Left forelimb (tissue), 1 donor: Measurements from ENCODE around the gene TJP3.

Source experiments
- DNase-seq: peaks from one replicate; pipeline ENCODE4 v3.0.0-alpha.2; 2018; ENCODE audit warnings: low spot score

Gene TJP3

DNA sequence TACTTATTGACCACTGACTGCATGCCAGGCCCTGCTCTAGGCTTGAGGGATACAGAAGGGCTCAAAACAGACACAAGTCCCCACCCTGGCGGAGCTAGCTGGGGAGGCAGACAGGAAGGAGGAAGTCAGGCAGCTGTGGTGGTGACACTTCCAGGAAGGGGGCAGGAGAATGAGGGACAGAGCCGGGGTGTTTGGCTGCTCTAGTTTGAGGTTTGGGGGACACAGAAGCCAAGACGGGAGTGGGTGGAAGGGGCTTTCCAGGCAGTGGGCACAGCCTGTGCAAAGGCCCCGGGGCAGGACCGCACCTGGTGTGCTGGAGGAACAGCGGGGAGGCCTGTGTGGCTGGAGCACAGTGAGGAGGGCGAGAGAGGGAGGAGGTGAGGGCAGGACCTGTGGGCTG, 58.3 kb downstream of the TJP3 start:
- no peak for DNase-seq

DNA sequence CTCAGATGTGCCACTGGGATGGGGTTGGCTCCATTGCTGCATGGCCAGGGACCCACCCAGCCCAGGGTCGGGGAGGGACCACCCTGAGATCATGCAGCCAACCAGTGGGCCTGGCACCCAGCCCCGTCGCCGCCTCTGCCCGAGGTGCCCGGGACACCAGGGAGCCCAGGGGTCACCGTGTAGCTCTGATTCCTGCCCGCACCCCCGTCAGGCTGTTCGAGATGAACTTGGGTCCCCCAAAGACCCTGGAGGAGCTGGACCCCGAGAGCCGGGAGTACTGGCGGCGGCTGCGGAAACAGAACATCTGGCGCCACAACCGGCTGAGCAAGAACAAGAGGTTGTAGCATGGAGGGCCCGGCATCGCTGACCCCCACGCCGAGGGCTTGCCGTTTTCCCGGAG, 58.9 kb downstream of the TJP3 start:
- no peak for DNase-seq

DNA sequence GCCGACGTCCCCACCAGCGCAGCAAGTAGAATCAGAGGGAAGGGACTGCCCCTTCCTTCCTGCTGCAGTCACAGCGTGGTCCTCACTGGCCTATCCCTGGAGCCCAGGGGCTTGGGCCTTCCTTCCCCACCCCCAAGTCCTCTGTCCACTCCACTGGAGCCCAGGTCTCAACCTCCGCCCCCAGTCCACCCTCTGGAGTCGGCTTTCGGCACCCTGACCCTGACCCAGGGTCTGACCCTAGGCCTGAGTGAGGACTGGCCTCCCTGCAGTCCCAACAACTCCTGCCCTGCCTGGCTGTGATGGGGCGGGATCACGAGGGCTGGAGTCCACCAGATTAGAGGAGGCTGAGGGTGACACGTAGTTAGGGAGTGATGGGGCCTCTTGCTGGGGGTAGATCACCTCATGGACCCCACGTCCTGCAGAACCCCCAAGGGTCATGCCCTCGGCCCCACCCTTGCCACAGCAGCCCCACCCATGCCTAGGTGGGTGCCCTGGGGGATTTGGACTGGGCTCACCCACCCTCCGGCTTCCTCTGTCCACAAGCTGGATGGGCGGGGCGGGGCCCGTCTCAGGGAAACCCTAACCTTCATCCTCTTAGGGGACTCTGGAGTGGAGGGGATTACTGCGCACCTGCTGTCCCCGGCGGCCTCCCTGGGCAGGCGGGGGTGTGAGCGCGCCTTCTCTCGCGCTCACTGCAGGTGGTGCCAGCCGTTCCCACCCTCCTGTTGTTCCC, 60.0 kb downstream of the TJP3 start:
- DNase-seq: no peak

DNA sequence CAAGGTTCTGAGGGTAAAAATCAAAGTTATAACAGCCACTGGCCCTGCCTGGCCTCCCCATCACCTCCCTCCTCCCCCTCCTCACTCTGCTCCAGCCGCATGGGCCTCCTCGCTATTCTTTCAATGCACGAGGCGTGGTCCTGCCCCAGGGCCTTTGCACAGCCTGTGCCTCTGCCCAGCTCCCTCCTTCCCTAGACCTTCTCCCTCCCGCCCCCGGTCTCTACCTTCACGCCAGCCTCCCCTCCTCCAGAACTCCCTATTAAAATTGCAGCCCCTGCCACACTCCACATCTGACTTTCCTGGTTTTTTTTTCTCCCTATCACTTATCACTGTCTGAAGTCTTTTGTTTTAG, 60.5 kb downstream of the TJP3 start:
- DNase-seq: no peak

DNA sequence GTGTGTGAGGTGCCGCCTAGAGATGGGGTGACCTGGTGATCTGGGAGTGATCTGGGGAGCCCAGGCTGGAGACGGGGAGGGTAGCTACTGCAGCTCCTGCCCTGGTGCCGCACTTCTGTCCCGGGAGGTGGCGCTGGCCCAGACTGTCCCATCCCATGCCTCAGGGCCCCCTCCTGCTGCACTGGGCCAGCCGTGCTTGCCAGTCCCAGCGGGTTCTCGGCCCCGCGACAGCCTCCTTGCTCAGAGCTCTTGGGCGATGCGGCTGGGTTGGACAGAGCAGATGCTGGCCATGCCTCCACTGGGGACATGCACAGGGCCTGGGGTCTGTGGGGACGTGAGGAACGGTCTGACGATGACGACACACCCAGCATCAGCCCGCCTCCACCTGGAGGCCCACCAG, 61.3 kb downstream of the TJP3 start:
- no peak for DNase-seq

DNA sequence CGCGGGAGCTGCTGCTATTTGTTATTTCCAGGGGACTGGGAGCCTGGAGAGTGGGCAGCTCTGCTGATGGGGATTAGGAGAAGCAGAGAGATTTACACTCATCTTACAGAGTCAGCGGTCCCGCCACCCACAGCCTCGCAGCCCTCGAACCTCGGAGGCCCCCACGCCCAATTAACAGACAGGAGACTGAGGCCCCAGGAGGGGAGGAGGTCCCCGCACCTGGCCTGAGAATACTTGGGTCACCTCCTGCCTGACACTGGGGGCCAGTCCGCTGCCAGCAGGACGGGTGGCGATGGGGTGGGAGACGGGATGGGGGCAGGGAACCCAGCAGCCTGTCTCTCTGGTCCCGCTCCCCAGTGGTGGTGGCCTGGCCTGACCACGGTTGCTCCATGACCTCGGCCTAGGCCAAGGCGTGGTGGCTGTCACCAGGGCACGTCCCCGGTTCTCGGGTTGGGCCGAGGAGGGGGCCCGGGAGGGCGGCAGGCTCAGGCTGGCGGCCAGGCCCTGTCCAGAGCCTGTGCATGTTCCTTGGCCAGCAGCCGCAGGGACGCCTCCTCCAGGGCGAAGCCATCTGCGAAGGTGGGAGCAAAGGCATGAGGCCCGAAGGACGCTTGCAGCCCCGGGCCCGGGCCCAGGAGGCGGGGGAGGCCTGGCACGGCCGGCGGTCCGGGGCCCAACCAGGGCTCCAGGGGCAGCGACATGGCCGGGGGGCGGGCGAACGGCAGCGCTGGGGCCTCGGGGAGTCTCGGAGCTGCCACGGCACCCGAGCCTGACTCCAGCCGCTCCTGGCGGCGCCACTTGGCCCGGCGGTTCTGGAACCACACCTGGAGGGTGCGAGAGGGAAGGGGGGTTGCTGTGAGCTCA, 62.2 kb downstream of the TJP3 start:
- DNase-seq: no peak

DNA sequence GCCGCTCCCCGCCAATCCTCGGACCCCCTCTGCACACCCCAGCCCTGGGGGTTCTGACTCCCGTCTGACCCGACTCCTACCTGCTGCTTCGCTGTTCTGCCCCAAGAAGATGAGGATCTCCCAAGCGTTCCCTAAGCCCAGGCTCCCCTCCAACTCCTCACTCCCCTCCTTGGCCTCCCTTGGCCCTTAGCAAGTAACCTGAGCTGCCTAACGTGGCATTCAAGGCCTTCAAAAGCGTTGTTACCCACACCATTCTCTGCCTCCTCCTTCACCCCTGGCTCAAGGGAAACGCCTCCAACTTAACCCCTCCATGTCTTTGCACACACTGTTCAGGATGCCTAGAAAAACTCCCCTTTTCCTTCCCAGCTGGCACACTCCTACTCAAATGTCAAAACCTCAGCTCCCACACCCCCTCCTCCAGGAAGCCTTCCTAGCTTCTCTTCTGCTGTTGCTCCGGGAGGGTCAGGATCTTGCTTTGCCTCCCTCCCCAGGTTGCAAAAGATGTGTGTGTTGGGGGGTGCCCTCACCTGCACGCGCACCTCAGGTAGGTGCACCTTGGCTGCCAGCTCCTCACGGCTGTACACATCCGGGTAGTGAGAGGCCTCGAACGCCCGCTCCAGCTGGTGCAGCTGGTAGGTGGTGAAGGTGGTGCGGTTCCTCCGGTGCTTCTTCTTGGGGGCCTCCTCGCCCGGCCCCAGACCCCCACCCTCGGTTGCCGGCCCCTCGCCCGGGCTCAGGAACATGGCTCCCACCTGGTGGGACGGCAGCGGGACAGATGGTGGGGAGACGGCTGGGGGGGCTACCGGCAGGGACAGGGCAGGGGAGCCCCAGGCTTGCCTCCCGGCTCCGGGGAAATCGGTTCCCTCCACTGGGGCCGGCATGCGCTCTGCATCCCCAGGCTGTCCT, 63.1 kb downstream of the TJP3 start:
- no peak for DNase-seq

DNA sequence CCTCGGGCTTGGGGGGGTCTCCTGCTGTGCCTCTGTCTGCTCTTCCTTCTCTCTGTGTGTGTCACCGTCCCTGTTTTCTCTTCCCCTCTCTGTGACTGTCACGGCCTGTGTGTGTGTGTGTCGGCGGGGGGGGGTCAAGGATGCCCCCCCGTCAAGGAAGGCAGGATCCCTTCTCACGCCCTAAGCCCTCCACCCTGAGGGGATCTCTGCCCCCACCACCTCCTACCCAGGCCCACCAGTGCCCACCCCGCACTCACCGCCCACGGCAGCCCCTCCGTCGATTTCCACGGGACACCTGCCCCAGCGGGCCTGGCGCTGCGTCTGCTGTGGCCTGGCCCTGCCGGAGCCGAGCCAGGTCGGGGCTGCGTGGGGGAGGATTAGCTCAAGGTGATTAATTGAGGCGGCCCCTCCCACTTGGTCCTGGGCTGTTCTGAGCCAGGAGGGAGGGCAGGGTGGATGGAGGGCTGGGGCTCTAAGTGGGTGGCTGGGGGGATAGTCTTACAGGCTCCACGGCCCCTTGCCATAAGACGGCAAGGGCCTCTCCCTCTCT, 63.8 kb downstream of the TJP3 start, which contains the start of gene RAX2:
Gene RAX2, minus strand, starts transcription at position 323 of the 550 bp plus-strand sequence. CDS start 486 bp downstream, outside the sequence.
- no peak for DNase-seq

DNA sequence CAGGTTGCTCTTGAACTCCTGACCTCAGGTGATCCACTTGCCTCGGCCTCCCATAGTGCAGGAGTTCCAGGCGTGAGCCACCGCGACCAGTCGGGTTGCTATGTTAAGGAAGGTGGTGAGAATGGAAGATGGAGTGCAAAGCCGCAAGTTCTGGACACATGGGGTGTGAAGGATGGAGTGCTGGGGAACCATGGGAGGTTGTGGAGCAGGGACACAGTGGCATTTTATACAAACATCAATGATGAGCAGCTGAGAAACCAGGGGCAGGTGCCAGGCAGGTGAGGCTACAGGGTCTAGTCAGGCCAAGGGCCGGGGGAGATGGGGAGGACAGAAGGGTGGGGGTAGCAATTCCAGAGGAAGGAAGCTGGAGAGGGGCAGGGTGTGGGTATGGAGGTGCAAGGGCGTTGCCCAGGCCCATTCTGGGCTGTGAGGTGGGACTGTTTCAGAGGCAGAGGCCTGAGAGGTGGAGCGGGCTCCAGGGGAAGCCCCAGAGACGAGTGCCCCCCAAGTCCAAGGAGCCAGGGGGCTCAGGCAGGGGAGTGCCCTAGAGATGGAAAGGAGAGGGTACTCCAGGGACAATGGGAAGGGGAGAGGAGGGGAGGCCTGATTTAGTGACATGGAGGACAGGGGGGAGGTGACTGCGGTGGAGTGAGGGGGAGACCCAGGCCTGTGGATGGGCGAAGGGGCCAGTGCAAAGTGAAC, 65.8 kb downstream of the TJP3 start:
- DNase-seq: no peak

DNA sequence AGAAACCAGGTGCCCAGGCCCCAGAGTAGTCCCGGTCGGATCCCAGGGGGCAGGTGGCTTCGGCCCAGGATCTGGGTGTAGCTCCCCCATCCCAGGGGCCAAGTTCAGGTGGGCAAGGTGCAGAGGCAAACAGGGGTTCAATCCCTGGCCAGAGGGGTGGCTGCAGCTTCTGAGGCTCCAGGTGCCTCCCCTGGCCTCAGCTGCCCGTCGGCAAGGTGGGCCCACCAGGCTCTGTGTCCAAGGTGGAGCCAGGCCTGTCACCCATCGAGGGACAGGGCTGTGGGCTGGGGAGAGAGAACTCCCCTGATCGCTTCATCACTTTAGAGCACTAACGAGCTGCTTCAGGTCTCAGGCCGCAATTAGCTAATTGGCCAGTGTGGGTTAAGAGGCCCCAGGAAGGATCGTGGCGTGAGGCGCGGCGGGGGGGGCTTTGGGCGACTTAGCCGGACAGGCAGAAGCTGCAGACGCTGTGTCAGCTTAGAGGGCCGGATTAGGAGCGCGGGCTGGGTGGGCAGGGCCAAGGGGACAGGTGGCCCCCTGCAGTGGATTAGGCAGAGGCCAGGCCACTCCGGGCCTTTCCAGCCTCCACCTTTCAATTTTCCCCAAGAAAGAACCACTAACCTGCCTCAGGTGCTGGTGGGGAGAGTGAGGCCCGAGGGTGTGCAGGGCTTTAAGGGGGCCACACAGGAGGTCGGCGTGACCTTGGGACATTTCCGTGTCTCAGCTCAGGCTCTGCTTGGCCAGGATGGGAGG, 66.6 kb downstream of the TJP3 start:
- DNase-seq: no peak

DNA sequence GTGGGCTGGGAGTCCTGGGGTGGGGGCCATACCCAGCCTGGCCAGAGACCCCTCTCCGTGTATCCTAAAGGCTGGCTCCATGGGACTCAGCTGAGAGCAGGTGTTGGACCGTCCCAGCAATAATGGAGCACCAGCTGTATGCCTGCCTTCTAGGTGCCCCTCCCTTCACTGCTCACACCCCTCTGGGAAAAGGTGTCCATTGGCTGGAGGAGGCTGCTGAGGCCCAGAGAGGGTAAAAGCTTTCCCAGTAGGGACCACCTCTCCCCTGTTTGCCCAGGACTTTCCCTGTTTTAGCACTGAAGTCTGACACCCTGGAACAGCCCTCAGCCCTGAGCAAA, 67.2 kb downstream of the TJP3 start:
- no peak for DNase-seq

DNA sequence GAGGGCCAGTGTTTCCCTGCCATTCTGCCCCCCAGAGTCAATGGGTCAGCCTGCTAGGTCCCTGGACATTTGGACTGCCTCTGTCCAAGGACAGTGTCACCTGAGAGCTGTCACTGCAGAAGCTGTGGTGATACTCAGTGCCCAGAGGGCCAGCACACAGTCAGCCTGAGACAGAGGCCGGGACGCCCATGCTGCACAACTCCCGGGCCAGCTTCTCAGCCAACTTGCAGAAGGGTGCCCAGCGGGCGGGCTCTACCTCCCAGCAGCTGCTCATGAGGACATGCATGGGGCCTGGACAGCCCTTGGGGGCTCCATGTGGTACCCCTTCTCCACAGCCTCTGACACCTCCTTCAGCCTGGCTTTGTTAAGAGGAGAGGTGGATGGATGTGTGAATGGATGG, 67.6 kb downstream of the TJP3 start:
- no peak for DNase-seq

DNA sequence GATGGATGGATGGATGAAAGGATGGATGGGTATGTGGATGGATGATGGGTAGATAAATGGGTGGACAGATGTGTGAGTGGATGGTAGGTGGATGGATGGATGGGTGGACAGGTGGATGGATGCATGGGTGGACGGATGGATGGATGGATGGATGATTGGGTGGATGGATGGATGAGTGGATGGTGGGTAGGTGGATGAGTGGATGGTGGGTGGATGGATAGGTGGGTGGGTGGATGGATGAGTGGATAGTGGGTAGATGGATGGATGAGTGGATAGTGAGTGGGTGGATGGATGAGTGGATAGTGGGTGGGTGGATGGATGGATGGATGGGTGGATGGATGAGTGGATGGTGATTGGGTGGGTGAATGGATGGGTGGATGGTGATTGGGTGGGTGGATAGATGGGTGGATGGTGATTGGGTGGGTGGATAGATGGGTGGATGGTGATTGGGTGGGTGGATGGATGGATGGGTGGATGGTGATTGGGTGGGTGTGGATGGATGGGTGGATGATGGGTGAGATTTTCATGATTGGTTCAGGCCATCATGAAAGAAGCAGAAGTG, 68.4 kb downstream of the TJP3 start:
- DNase-seq: no peak

DNA sequence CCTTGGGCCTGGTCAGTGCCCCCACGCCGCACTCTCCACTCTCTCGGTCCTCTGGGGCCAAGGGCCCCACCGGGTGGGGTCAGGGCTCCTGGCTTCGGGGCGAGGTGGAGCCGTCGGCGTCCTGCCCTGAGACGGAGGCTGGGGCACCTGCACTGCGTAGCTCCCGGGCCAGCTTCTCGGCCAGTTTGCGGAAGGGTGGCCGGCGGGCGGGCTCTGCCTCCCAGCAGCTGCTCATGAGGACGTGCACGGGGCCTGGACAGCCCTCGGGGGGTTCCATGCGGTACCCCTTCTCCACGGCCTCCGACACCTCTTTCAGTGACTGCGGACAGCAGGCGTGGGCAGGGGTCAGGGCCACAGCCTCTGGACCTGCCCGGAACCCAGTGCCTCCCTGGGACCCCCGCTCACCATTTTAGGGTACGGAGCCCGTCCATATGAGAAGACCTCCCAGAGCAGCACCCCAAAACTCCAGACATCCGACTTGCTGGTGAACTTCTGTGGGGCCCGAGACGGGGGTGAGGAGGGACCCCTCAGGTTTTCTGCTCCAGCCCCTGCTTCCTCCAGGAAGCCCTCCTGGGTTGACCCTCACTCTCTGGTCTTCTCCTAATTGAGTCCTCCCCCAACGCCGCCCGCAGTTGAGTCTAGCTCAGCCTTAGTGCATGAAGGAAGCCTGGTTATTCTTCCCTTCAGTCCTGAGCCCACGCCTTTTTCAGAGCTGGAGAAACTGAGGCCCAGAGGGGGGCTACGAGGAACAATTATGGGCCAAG, 70.1 kb downstream of the TJP3 start:
- DNase-seq: no peak

DNA sequence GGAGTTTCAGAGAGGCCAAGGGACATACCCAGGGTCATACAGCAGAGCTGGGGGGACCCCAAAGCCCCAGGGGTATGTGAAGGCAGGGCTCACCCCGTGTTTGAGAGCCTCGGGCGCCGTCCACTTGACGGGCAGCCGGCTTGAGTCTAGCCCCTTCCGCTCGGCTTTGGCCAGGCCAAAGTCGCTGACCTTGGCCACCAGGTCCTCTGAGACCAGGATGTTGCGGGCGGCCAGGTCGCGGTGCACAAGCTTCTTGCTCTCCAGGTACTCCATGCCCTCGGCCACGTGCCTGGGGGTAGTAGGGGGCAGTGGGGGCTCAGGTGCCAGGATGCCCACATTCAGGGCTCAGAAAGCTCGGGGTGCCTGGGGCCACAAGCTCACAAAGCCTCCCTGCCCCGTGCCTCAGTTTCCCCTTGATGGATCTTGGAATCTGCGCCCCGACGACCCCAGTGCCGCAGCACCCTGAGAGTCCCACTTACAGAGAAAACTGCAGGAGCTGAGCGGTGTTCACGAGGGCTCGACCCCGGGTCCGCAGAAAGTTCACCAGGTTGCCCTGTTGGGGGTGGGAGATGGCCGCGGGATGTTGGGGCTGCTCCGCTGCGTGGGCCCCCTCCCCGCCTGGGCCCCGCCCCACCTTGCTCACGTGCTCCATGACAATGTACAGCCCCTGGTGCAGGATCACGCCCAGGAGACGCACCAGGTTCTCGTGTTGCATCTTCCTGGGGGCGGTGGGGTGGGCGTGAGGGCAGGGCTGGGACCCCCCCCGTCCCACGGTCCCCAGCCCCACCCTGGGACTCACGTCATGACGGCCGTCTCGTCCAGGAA, 70.9 kb downstream of the TJP3 start:
- DNase-seq: no peak

DNA sequence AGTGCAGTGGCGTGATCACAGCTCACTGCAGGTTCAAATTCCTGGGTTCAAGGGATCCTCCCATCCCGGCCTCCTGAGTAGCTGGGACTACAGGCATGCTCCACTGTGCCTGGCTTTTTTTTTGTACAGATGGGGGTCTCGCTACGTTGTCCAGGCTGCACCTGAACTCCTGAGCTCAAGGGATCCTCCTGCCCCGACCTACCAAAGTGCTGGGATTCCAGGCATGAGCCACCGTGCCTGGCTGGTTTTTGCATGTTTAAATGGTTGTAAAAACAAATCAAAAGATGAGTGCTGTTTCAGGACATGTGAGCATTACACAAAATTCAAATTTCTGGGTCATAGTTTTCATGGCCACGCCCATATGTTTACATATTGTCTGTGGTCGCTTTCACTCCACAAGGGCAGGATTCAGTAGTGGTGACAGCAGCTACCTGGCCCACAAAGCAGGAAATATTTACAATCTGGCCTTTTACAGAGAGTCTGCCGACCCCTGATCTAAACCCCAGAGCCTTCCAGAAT, 72.7 kb downstream of the TJP3 start:
- no peak for DNase-seq

DNA sequence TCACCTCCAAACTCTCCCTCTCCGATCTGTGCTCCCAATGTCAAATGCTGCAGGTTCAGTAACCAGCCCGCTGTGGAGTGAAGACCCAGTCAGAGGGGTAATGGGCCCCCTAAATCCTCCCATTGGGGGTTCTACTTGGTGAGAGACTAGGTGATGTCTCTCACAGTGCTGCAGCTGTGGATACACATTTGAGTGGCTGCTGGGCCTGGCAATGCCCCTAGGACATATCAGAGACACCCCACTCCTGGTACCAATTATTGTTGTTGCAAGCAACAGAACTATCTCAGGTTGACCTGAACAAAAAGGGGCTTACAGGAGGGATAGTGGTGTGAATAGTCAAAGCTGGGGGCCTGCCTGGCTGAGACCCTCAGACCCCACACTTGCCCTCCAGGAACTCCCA, 73.4 kb downstream of the TJP3 start:
- no peak for DNase-seq

DNA sequence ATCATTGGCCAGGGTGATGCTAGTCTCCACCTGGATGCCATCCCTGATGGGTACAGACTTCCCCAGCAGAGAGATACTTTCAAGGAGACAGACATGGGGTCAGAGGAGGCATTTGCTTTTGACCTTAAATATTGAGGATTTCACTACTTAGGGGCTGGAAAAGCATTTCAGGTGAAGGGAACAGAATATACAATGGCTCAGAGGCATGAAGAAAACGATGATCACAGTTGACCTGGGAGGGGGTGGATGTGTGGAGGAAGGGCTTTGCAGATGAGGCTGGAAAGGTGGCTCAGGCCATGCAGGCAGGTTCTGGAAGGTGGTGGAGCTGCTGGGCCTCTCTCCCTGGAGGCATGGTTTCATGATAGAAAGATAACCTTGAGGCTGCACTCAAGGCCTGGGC, 74.1 kb downstream of the TJP3 start:
- no peak for DNase-seq

DNA sequence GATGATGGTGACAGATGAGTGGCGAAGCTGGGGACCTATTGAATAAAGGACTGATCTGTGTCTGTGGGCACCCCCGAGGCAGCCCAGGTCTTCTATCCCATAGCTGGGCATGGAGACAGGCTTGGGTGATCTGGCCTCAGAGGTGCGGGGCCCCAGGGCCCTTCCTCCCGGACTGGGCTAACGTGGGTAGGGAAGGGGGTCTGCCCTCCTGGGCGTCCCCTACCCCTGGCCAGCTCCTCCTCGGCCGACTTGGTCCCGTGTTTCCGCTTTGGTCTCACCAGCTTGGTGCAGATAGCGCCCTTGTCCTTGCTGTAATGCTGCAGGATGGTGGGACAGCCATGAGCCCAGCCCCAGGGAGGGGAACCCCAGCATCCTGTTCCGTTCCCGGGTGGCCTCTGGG, 74.7 kb downstream of the TJP3 start:
- DNase-seq: no peak
